Measurements from ENCODE around the gene INPP5J.
A peak's percentile ranks its signal among the peaks of the same experiment; 100 is the strongest.
"Not testable (repeated sequence)": the region's sequence is repeated elsewhere in the genome, so short reads cannot be mapped to it uniquely, and the experiment has no call there.

INPP5J gene

DNA sequence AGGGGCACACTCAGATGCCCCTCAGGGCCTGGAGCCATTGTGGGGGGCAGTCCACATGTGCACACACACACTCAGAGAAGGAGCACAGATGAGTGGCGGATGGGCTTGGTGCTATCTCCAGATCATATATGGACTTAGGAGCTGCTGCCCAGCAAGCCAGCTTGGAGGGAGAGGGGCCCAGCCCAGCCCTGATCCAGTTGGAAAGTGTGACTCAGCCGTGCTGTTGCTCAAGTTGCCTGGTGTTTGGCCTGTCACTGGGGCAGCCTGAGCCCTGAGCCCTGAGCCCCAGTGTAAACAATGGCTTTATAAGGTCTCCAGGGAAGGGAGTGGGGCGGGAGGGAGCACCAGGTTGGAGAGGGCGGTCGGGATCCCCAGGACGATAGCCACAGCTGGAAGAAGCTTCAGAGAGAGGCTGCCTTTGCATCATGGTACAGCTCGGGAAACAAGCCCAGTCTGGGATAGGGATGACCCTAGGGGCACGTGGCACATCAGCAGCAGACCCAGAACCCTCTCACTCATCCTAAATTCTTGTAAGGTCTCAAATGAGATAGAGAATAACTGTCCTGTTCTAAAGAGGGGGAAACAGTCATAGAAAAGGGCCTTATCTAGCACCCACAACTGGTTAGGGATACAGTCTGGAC, 20.2 kb upstream of the INPP5J start:
- DNase-seq: no peak

DNA sequence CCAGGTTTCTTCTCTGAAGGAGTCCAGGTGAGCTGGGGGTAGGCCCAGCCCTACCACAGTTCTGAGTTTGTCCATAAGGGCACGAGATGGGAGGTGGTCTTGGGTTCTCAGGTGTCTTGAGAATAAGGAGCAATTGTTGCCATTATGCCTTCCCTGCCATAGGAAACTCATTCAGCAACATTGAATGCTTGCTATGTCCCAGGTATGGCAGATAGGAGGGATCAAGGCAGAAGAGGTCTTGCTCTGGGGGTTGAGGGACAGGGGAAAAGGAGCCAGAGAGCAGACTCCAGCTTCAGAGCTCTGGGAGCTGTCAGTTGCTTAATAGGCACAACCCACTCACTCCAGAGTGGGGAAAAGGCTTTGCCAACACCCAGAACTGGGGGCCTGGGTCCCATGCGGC, 19.7 kb upstream of the INPP5J start:
- no peak for DNase-seq

DNA sequence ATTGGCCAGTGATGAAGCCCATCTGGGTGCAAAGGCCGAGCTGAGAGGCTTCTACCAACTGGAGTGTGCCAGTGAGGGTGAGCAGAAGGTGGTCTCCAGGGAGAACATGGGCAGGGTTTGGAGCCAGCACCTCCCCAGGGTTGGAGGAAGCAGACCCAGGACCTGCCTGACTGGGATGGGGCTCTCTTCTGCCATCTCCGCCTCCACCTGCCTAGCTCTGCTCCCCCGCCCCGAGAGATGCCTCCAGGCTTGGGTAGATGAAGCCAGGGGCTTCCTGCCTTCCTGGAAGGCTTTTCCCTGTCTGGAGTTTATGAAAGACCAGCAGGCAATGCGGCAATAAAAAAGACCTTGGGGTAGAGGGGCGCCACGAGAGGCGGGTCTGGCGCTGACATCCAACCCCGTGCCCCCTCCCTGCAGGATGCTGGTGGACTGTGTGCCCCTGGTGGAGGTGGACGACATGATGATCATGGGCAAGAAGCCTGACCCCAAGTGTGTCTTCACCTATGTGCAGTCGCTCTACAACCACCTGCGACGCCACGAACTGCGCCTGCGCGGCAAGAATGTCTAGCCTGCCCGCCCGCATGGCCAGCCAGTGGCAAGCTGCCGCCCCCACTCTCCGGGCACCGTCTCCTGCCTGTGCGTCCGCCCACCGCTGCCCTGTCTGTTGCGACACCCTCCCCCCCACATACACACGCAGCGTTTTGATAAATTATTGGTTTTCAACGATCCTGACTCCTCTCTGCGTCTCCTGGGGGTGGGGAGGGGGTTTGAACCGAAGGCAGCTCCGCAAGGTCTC, 18.7 kb upstream of the INPP5J start:
- DNase-seq: no peak

DNA sequence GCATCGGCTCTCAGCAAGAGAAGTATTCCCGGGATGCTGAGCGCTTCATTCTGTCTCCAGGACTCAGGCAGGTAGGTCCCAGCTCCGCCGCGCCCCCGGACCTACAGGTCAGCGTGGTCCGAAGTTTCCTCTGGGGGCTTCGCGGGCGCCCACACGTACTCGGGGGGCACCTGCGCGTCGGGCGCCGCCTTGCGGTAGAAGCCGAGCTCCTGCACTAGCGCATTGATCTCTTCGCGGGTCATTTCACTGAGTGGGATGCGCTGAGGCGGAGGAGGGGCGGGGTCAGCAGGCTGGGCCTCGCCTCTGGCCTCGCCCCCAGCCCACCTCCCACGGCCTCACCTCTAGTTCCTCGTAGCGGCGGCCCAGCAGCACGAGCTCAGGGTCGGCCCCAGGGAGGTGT, 17.9 kb upstream of the INPP5J start:
- peak; percentile 19 for DNase-seq

DNA sequence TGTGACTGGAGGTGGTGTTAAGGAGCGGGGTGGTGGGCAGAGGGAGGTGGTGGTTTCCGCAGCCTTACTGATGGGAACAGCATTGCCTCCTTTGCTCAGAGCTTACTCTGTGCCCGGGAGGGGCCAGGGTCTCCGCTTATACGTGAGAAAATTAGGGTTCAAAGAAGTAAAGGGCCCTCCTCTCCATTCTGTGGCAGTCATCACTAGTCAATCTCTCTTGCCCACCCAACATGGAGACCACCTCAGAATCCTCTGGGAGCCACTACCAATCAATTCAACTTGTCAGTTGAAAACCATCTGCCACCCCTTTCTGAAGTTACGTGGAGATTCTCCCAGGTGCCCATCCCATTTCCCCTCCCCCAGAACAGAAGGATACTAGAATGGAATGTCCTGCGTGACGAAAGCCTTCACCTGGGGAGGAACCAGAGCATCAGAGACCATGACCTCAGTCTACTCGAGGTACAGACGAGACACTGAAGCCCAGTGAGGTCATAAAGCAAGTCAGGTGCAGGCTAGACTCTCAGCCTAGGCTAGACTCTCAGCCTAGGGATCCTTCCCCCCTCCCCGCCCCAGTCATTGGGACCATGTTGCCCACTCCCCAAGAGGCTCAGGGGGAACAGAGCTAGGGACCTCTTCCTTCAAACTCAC, 17.4 kb upstream of the INPP5J start:
- no peak for DNase-seq

DNA sequence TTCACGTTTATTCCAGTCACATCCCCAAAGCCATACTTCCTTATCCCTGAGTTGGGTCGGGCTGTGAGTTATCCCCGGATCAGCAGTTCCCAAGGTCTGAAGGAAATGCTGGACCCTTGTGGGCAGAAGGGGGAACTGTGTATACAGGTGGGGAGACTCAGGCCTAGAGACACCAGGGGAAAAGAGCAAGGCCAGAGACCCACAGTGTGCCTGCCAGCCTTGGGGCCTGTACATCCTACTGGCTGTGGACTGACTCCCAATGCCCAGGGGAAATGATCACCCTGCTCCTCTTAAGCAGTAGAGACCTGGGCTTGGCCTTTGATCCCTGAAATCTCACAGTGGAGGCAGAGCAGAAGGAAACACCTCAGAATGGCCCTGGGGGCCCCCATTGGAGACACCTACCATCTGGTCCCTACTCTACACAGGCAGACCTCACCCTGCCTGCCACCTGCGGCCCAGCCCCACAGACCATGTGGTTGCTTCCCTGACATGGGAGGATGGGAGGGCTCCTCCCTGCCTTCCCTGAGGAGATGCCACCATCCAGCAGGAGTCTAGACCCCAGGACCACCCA, 16.7 kb upstream of the INPP5J start:
- DNase-seq: no peak

DNA sequence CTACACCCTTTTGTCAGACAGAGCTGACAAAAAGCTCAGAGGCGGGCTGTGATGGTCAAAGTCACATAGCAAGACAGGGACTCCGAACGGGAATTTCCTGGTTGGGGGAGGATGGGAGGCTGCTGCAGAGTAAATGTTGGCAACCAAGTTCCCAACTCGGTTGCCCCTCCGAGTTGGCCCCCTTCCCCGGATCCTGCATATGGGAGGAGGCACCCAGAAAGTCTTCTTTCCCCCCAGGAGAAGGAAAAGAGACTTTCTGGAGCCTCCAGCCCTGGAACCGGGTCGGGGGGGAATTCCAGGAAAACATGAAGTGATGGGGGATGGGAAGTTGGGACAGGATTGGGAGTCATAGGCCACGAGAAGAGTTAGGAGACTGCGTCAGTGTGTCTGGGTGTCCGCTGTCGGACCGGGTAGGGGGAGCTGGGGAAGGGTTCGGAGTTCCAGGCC, 16.0 kb upstream of the INPP5J start:
- DNase-seq: no peak

DNA sequence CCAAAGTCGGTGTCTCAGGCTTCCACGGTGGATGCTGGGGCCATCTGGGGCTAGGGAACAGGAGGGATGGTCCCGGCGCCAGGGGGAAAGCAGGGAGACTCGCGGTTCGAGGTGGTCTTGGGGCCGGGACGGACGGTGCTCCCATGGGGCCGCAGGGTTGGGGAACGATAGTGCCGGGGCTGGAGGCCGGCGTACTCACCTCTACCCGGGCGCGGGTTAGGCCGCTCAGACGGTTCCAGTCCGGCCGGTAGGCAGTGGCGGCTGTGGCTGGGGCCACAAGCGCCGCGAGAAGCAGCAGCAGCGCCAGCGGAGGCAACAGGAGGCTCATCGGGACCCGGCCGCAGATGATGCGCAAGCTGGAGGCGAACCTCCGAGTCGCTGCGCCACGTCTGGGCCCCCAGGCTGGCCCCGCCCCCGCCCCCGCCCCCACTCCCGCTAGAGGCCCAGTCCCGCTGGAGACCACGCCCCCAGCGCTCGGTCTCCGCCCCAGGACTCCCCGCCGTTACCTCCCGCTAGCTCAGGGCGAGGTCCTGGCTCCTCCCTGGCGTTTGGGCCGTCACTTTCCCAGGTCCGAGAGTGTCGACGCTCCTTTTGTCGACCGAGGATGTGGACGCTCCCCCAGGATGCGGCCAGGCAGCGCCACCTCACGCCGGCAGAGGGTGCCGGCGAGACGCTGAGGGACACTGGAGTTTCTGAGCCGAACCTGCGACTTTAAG, 15.4 kb upstream of the INPP5J start, which contains the start of gene SELENOM:
TSS of gene SELENOM (minus strand) at position 391 of the 716 bp plus-strand sequence. CDS start at position 328, 63 bp downstream.
- peak; percentile 96 for DNase-seq

DNA sequence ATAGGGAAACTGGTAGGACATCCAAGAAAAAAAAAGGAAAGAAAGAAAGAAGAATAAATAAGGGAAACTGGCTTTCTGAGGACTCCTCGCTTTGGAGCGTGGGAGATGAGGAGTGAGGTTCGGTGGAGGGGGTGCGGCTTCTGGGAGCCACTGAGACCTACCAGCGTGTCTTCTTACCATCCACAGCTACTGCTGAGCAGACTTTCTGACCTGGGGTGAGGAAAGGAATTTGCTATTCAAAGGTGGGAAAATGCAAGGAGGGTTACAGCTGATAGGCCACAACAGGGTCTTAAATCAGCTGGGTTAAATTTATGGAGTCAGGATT, 14.9 kb upstream of the INPP5J start:
- no peak for DNase-seq

DNA sequence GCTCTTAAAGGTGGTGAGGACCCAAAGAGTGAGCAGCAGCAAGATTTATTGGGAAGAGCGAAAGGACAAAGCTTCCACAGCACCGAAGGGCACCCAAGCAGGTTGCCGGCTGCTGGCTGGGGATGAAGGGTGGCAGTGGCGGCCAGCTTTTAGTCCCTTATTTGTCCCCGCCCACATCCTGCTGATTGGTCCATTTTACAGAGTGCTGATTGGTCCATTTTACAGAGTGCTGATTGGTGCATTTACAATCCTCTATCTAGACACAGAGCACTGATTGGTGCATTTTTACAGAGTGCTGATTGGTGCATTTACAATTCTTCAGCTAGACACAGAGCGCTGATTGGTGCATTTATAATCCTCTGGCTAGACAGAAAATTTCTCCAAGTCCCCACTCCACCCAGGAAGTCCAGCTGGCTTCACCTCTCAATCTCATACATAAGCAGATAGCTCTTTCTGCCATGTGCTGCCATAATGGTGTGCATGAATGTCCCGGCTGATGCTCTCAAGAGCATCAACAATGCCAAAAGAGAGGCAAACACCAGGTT, 10.1 kb upstream of the INPP5J start:
- not testable (repeated sequence) for DNase-seq

DNA sequence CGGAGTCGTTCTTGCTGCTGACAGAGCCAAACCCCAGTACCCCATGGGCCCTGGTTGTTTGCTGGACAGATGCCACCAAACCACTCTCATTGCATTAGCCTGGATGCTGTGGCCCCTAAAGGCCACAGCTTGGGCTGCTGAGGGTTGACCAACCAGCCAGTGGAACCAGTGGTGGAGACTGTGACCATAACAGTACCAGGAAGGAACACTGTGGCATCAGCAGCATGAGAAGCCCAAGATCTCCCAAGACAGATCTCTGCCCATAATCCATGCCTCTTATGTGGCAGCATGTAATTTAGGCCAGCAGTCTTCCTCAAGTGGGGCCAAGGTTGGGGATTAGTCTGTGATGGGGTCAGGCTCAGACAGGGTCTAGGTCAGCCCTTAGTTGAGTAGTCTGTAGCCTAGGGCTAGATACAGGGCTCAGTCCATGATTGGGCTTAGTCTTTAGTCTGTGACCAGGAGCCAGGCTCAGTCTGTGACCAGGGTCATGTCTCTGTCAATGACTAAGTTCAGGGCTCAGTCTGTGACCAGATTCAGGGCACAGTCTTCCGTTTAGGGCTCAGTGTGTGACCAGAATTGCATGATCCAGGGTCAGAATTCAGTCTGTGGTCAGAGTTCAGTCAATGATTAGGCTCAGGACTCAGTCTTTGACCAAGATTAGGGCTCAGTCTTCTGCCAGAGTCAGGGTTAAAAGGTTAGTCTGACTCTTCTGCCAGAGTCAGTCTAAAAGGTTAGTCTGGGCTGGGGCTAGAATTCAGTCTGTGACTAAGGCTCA, 4.5 kb upstream of the INPP5J start:
- no peak for DNase-seq

DNA sequence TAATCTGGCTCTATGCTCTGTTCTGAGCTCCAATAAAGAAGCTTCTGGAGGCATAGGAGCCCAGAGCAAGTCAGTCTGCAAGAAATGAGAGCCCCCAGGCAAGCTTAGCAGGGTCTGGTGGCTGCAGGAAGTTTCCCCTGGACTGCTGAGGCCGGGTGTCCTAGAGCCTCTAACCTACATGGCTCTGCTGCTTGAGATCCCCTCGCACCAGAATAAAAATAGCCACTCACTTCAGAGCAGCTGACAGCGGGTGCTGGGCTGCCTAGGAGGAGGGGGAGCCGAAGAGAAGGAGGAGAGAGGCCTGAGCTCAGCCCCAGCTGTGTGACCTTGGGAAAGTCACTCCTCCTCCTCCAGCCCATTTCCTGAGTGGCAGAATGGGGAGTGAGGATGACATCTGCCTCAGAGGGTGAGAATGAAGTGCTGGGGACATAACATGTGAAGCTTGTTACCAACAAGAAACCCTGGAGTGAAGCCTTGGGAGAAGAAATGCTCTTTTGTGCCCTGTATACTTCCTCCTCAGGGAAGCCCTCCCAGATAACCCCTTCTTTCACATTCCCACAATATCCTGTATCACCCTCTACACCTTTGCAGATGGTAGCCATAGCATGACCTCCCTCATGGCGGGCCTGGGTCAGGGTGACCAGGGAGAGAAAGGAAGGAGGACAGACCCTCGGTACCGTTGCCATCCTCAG, 3.6 kb upstream of the INPP5J start:
- no peak for DNase-seq

DNA sequence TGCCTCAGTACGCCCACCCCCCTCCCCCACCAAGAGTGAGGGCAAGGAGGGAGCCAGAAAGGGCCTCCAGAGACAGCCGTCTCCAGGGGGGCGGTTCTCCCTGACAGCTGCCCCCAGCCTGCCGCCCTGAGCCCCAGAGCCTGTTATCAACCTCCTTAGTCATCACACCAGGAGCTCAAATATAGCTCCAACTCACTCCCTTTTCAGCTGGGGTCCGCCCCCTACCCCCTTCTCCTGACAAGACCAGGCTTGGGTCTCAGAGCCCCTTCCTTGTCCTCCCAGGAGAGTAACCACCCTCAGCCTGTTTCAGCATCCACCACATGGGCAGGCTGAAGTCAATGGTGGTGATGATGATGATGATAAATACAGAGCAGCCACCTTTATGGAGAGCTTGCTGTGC, 2.5 kb upstream of the INPP5J start:
- DNase-seq: no peak

DNA sequence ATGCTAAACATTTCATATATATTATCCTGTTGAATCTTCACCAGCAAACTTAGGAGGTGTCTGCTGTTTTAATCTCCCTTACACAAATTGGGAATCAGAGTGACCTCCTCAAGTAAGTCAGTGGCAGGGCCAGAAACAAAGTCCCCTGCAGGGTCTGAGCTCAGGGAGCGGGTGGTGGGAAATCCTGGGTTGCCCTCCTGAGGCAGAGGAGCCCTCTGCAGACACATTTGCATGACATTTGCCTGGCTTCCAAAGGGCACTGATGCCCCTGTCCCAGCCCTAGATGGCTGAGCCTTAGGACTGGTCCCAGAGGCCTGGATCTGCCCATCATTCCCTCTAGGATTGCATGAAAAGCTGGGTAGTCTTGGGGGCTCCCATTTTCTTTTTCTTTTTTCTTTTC, 2.1 kb upstream of the INPP5J start:
- DNase-seq: no peak

DNA sequence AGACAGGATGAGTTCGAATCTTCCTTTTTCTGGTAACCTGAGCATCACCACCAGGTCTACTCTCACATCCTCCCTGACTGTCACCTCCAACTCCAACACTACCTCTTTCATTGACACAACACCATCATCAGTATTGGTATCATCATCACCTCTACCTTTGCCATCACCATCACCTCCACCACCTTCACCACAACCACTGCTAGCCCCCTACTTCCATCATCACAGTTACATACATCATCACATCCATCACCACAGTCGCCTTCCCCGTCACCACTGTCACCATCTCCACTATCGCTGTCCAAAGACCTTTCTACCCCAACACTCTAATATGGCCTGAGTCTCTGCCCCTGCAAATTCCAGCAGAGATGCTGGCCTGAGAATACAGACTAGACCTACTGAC, 1.4 kb upstream of the INPP5J start:
- DNase-seq: no peak

DNA sequence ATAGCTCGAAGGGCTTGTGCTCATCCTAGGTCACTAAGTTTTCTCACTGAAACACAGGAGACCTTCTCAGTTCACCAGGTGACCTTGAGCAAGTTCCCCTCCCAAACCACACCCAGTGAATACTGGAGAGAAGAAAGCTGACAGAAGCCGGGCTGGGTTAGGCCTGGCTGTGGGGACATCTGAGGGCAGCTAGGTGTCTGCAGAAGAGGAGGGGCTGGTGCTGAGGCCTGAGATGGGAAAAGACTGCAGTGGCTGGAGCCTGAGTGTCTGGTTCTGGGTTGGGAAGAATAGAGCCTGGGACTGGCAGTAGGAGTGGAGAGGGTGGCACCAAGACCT, 602 bp upstream of the INPP5J start:
- no peak for DNase-seq

DNA sequence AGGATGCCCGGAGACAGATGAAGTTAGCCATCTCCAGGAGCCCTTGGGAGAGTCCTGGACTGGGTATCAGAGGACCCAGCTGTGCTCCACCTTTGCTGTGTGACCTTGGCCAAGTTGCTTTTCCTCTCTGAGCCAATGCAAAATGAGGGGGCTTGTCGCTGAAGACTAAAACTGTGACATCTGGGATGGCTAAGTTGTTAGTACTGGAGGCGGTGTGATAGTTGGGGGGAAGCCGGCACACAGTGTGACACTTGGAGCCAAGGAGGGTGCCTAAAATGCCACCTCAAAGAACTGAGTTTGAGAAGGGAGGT, 481 bp downstream of the INPP5J start:
- no peak for DNase-seq

DNA sequence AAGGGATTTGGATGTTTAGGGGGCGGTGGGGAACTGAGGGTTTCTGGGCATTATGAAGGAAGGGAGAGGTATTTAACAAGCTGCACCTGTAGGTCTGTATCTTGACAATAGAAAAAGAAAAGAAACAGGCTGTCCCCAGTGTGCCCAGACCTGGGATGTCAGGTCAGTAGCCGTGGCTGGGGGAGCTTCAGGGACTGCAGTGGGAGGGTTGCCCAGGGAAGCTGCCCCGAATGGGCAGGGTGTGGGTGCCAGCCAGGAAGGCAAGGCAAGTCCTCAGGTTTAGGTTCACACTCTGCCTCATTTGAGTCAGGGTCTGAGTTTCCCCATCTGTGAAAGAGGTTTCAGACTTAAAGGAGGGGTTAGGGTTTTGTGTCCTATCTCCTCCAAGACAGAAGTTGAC, 1.5 kb downstream of the INPP5J start:
- no peak for DNase-seq

DNA sequence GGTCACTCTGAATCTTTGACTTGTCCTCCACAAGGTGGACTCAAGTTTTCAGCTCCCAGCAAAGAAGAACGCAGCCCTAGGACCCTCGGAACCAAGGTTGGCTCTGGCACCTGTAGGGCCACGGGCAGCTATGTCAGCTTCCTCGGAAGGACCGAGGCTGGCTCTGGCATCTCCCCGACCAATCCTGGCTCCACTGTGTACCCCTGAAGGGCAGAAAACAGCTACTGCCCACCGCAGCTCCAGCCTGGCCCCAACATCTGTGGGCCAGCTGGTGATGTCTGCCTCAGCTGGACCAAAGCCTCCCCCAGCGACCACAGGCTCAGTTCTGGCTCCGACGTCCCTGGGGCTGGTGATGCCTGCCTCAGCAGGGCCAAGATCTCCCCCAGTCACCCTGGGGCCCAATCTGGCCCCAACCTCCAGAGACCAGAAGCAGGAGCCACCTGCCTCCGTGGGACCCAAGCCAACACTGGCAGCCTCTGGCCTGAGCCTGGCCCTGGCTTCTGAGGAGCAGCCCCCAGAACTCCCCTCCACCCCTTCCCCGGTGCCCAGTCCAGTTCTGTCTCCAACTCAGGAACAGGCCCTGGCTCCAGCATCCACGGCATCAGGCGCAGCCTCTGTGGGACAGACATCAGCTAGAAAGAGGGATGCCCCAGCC, 2.2 kb downstream of the INPP5J start:
- no peak for DNase-seq

DNA sequence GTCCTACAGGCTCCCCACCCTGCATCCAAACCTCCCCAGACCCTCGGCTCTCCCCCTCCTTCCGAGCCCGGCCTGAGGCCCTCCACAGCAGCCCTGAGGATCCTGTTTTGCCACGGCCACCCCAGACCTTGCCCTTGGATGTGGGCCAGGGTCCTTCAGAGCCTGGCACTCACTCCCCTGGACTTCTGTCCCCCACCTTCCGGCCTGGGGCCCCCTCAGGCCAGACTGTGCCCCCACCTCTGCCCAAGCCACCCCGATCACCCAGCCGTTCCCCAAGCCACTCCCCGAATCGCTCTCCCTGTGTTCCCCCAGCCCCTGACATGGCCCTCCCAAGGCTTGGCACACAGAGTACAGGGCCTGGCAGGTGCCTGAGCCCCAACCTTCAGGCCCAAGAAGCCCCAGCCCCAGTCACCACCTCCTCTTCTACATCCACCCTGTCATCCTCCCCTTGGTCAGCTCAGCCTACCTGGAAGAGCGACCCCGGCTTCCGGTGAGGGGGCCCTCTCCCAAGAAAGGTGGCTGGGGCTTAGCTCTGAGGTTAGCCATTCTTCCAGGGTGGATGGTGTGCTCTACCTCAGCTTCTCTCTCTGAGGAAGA, 2.9 kb downstream of the INPP5J start:
- no peak for DNase-seq

Data from CD4-positive, alpha-beta T cell treated with Interleukin-17A for 4 hours (primary cell).